H9 (cell line): ENCODE measurements around the gene UGT1A3. TPM values are rescaled to one million over a fixed set of nuclear protein-coding genes. Genes with fewer than 3 reads are reported as not detected.

ENCODE experiments used
- DNase-seq: peaks from one replicate; pipeline ENCODE4 v3.0.0-alpha.2; 2017
- H2AFZ ChIP-seq: one replicate; pipeline ENCODE4 v1.6.1; 2013; ENCODE audit warnings: mild to moderate bottlenecking, low read length, control low read depth, moderate library complexity
- H2AK5ac ChIP-seq: 2 replicates; pipeline ENCODE4 v1.6.1; 2013; ENCODE audit warnings: low read length, control low read depth, mixed read lengths; ENCODE audit not compliant: insufficient read length
- H2BK120ac ChIP-seq: one replicate; pipeline ENCODE4 v1.6.1; 2013; ENCODE audit warnings: low read depth, mild to moderate bottlenecking, low read length, control low read depth, inconsistent platforms; ENCODE audit not compliant: poor library complexity, severe bottlenecking
- H2BK12ac ChIP-seq: 2 replicates; pipeline ENCODE4 v1.6.1; 2013; ENCODE audit warnings: low read length, control low read depth, mixed read lengths, low read depth; ENCODE audit not compliant: insufficient read length
- H2BK15ac ChIP-seq: 2 replicates; pipeline ENCODE4 v1.6.1; 2013; ENCODE audit warnings: low read depth, low read length, control low read depth
- H2BK20ac ChIP-seq: one replicate; pipeline ENCODE4 v1.6.1; 2013; ENCODE audit warnings: low read depth, mild to moderate bottlenecking, low read length, control low read depth, inconsistent platforms; ENCODE audit not compliant: poor library complexity, severe bottlenecking
- H2BK5ac ChIP-seq: 2 replicates; pipeline ENCODE4 v1.6.1; 2013; ENCODE audit warnings: low read length, control low read depth, mixed read lengths; ENCODE audit not compliant: insufficient read length
- H3K14ac ChIP-seq: 2 replicates; pipeline ENCODE4 v1.6.1; 2013; ENCODE audit warnings: low read length, control low read depth; ENCODE audit not compliant: insufficient read depth
- H3K18ac ChIP-seq: 2 replicates; pipeline ENCODE4 v1.6.1; 2013; ENCODE audit warnings: low read depth, mild to moderate bottlenecking, mixed read lengths, low read length, control low read depth; ENCODE audit not compliant: insufficient read length
- H3K23ac ChIP-seq: 2 replicates; pipeline ENCODE4 v1.6.1; 2013; ENCODE audit warnings: low read length, control low read depth, mixed read lengths, low read depth; ENCODE audit not compliant: insufficient read length
- H3K23me2 ChIP-seq: 2 replicates; pipeline ENCODE4 v1.6.1; 2013; ENCODE audit warnings: low read depth, mild to moderate bottlenecking, mixed read lengths, low read length, control low read depth; ENCODE audit not compliant: insufficient read length, poor library complexity, severe bottlenecking
- H3K27ac ChIP-seq: 2 replicates; pipeline ENCODE4 v1.5.1; 2013; ENCODE audit warnings: low read length, control low read depth, mixed read lengths, low read depth; ENCODE audit not compliant: insufficient read length
- H3K27me3 ChIP-seq: 2 replicates; pipeline ENCODE4 v1.6.1; 2013; ENCODE audit warnings: low read length, control low read depth, inconsistent platforms; ENCODE audit not compliant: insufficient read depth
- H3K4ac ChIP-seq: 2 replicates; pipeline ENCODE4 v1.6.1; 2013; ENCODE audit warnings: low read depth, mild to moderate bottlenecking, control low read depth, inconsistent platforms, low read length, moderate library complexity
- H3K4me1 ChIP-seq: 2 replicates; pipeline ENCODE4 v1.6.1; 2013; ENCODE audit warnings: low read length, control low read depth, inconsistent platforms; ENCODE audit not compliant: insufficient read depth
- H3K4me2 ChIP-seq: 2 replicates; pipeline ENCODE4 v1.6.1; 2013; ENCODE audit warnings: low read length, control low read depth, mixed read lengths; ENCODE audit not compliant: insufficient read length, insufficient read depth
- H3K56ac ChIP-seq: 2 replicates; pipeline ENCODE4 v1.6.1; 2013; ENCODE audit warnings: low read depth, mild to moderate bottlenecking, mixed read lengths, low read length, control low read depth; ENCODE audit not compliant: insufficient read length
- H3K79me1 ChIP-seq: 2 replicates; pipeline ENCODE4 v1.6.1; 2013; ENCODE audit warnings: low read depth, mild to moderate bottlenecking, moderate library complexity, low read length, control low read depth, inconsistent platforms; ENCODE audit not compliant: insufficient read depth, poor library complexity, severe bottlenecking
- H3K79me2 ChIP-seq: 2 replicates; pipeline ENCODE4 v1.6.1; 2013; ENCODE audit warnings: low read length, control low read depth, inconsistent platforms; ENCODE audit not compliant: insufficient read depth
- H3K9ac ChIP-seq: 2 replicates; pipeline ENCODE4 v1.6.1; 2013; ENCODE audit warnings: low read length, control low read depth, mixed read lengths; ENCODE audit not compliant: insufficient read length; ENCODE audit errors: extremely low read depth
- H3K9me3 ChIP-seq: one replicate; pipeline ENCODE4 v1.6.1; 2013; ENCODE audit warnings: low read depth, low read length, inconsistent platforms; ENCODE audit not compliant: control insufficient read depth
- H3T11ph ChIP-seq: one replicate; pipeline ENCODE4 v1.6.1; 2013; ENCODE audit warnings: mild to moderate bottlenecking, low read length, control low read depth, inconsistent platforms
- H4K20me1 ChIP-seq: one replicate; pipeline ENCODE4 v1.6.1; 2013; ENCODE audit not compliant: control insufficient read depth, insufficient read length, insufficient read depth
- H4K5ac ChIP-seq: 2 replicates; pipeline ENCODE4 v1.6.1; 2013; ENCODE audit warnings: low read depth, mild to moderate bottlenecking, mixed read lengths, low read length, control low read depth; ENCODE audit not compliant: insufficient read length
- H4K8ac ChIP-seq: replicated peaks from 2 replicates; pipeline ENCODE4 v1.6.1; 2013; ENCODE audit warnings: low read length, control low read depth, mixed read lengths, low read depth; ENCODE audit not compliant: insufficient read length
- H4K91ac ChIP-seq: 2 replicates; pipeline ENCODE4 v1.6.1; 2013; ENCODE audit warnings: low read depth, mild to moderate bottlenecking, moderate library complexity, mixed read lengths, low read length, control low read depth; ENCODE audit not compliant: insufficient read length
- H3K27ac Mint-ChIP-seq, 3 experiments: 2 replicates in 2 of 3; 3 replicates in 1 of 3; pipeline ENCODE4 v1.8.0; 2020 to 2021; ENCODE audit warnings: mixed read lengths in 3 of 3, mild to moderate bottlenecking in 1 of 3, moderate library complexity in 1 of 3
- H3K27me3 Mint-ChIP-seq: 2 replicates; pipeline ENCODE4 v1.8.0; 2021; ENCODE audit warnings: low read depth, mild to moderate bottlenecking, moderate library complexity, mixed read lengths
- H3K36me3 Mint-ChIP-seq, 3 experiments: 2 replicates in 2 of 3; 3 replicates in 1 of 3; pipeline ENCODE4 v1.8.0; 2020 to 2021; ENCODE audit warnings: low read depth in 3 of 3, mixed read lengths in 3 of 3; ENCODE audit not compliant: insufficient read depth in 1 of 3
- H3K4me1 Mint-ChIP-seq, 2 experiments: 2 replicates each; pipeline ENCODE4 v1.8.0; 2020; ENCODE audit warnings: mixed read lengths in 2 of 2
- H3K4me3 Mint-ChIP-seq, 2 experiments: 2 replicates in 1 of 2; 3 replicates in 1 of 2; pipeline ENCODE4 v1.8.0; 2020 to 2021; ENCODE audit warnings: mild to moderate bottlenecking in 2 of 2, mixed read lengths in 2 of 2, moderate library complexity in 1 of 2
- H3K9me3 Mint-ChIP-seq, 2 experiments: 2 replicates in 1 of 2; 3 replicates in 1 of 2; pipeline ENCODE4 v1.8.0; 2020; ENCODE audit warnings: mild to moderate bottlenecking in 2 of 2, mixed read lengths in 2 of 2, moderate library complexity in 1 of 2
- WGBS: extraction: QIAGEN DNeasy Blood & Tissue Kit; methylation state at CpG from one replicate; pipeline ENCODE4 v1.1.7; 2013; ENCODE audit warnings: missing lambda C conversion rate, low lambda C conversion rate, mixed read lengths; ENCODE audit not compliant: insufficient read length; ENCODE audit errors: extremely low coverage; 5-methylcytosine and 5-hydroxymethylcytosine counted together
- total RNA-seq: library from RNA; stranded (reverse); gene quantifications from 2 replicates; pipeline ENCODE4 v1.2.1, GENCODE V29; 2021
- TF ChIP-seq, protein P1 (sequence below): fragments of 200-600 bp; sonication (generic); conservative IDR thresholded peaks from 3 replicates; pipeline ENCODE4 v1.8.0; 2021; ENCODE audit warnings: antibody characterized with exemption, mild to moderate bottlenecking

The UGT1A3 gene
- total RNA-seq, 1 experiment from 2014 or later: not detected

DNA sequence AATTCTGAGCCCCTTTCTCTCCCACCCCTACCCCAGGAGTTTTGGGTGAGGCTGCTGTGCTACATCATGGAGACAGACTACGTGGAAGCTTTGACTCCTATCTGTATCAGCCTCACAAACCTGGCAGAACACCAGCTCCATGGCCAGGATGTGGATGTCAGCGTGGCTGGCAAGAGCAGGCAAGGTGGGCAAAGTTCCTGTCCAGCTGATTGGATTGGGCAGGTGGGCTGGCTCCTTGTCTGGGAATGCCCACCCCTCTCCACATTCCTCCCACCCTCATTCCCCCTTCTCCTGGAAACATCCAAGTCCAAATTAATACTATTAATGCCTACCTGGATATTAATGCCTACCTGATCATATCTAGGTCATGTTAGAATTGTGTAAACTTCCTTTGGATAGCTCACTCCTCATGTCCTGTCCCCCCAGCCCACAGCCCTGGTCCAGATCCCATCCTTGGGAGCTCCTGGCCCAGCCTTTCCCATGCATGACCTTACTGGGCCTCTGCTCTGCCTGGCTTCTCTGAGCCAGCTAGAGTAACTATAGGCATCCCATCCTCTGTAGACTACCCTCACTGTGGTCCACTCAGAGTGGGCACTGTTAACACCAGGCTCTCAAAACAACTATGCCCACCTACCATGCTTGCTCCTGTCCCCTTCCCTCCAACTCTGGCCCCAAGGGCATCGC, 73.4 kb downstream of the UGT1A3 start:
- H4K8ac ChIP-seq: no peak overlapping the region
- H3K56ac ChIP-seq: no peak overlapping the region
- H3K27ac ChIP-seq: no peak overlapping the region
- no peak overlapping the region for H2BK15ac ChIP-seq
- no peak overlapping the region for H3T11ph ChIP-seq
- H3K4ac ChIP-seq: no peak overlapping the region
- no peak overlapping the region for H4K5ac ChIP-seq
- Mint-ChIP-seq H3K9me3 (peaks cover 14 to 21% of the 10 kb centered on the region in 2 experiments), H3K4me1 (peaks cover 2 to 4% of the 10 kb centered on the region in 2 experiments; a peak in 3 of 4 replicates), H3K27ac (no peak overlapping the region), H3K27me3 (peaks cover 18% of the 10 kb centered on the region), H3K36me3 (peaks cover 0 to 5% (median 4%) of the 10 kb centered on the region in 3 experiments; a peak in 2 of 7 replicates), H3K4me3 (no peak overlapping the region)
- DNase-seq: no peak
- H2AK5ac ChIP-seq: no peak overlapping the region
- no peak overlapping the region for H3K4me2 ChIP-seq
- H3K79me1 ChIP-seq: no peaks in the 10 kb centered on the region
- WGBS: no CpG with 5 or more reads among the region's 3 CpGs
- H4K91ac ChIP-seq: no peak overlapping the region
- no peaks in the 10 kb centered on the region for H4K20me1 ChIP-seq
- H3K9me3 ChIP-seq: no peaks in the 10 kb centered on the region
- TF ChIP-seq, protein P1, sequence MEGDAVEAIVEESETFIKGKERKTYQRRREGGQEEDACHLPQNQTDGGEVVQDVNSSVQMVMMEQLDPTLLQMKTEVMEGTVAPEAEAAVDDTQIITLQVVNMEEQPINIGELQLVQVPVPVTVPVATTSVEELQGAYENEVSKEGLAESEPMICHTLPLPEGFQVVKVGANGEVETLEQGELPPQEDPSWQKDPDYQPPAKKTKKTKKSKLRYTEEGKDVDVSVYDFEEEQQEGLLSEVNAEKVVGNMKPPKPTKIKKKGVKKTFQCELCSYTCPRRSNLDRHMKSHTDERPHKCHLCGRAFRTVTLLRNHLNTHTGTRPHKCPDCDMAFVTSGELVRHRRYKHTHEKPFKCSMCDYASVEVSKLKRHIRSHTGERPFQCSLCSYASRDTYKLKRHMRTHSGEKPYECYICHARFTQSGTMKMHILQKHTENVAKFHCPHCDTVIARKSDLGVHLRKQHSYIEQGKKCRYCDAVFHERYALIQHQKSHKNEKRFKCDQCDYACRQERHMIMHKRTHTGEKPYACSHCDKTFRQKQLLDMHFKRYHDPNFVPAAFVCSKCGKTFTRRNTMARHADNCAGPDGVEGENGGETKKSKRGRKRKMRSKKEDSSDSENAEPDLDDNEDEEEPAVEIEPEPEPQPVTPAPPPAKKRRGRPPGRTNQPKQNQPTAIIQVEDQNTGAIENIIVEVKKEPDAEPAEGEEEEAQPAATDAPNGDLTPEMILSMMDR: no peak
- H3K18ac ChIP-seq: no peak overlapping the region
- no peak overlapping the region for H2BK120ac ChIP-seq
- no peak overlapping the region for H2AFZ ChIP-seq
- no peak overlapping the region for H2BK5ac ChIP-seq
- H2BK12ac ChIP-seq: no peak overlapping the region
- no peak overlapping the region for H3K23ac ChIP-seq
- no peak overlapping the region for H3K9ac ChIP-seq
- H2BK20ac ChIP-seq: no peak overlapping the region
- H3K79me2 ChIP-seq: no peaks in the 10 kb centered on the region
- no peaks in the 10 kb centered on the region for H3K27me3 ChIP-seq
- no peaks in the 10 kb centered on the region for H3K23me2 ChIP-seq
- no peaks in the 10 kb centered on the region for H3K4me1 ChIP-seq
- H3K14ac ChIP-seq: no peak overlapping the region
